A549 (cell line): ENCODE data around the gene AMIGO2.
A peak's percentile ranks its signal among the peaks of the same experiment; 100 is the strongest.

ENCODE experiments used
- CHD2 ChIP-seq: fragments of 150-350 bp; IDR thresholded peaks from 2 replicates; pipeline ENCODE4 v1.6.1; 2014; ENCODE audit warnings: low read length; ENCODE audit not compliant: partially characterized antibody
- CHD4 ChIP-seq: fragments of 200-600 bp; sonication (generic); IDR thresholded peaks from 2 replicates; pipeline ENCODE4 v1.6.1; 2016; ENCODE audit warnings: antibody characterized with exemption, mild to moderate bottlenecking, borderline replicate concordance
- CTCF ChIP-seq: fragments of >200 bp; sonication (Bioruptor Twin); formaldehyde crosslinking; IDR thresholded peaks from 3 replicates; pipeline ENCODE4 v1.5.1; 2016
- JUN ChIP-seq, 2 experiments: fragments of >200 bp; sonication (Bioruptor Twin); formaldehyde crosslinking; IDR thresholded peaks; 2 replicates in 1 of 2; 3 replicates in 1 of 2; pipeline ENCODE4 v1.6.1; 2016 to 2017
- MAZ ChIP-seq: fragments of 150-350 bp; IDR thresholded peaks from 2 replicates; pipeline ENCODE4 v1.6.1; 2014; ENCODE audit warnings: antibody characterized with exemption, low read depth, low read length, borderline replicate concordance
- NR3C1 ChIP-seq: fragments of >200 bp; sonication (Bioruptor Twin); formaldehyde crosslinking; IDR thresholded peaks from 3 replicates; pipeline ENCODE4 v1.6.1; 2017
- POLR2A ChIP-seq: IDR thresholded peaks from 2 replicates; pipeline ENCODE4 v1.6.1; 2012; ENCODE audit warnings: mild to moderate bottlenecking, low read length
- RAD21 ChIP-seq, 2 experiments: fragments of >200 bp in 1 of 2; sonication (Bioruptor Twin) in 1 of 2; formaldehyde crosslinking in 1 of 2; IDR thresholded peaks in 1 of 2; conservative IDR thresholded peaks in 1 of 2; 2 replicates in 1 of 2; 3 replicates in 1 of 2; pipeline ENCODE4 v1.6.1; 2012 to 2018; ENCODE audit warnings: inconsistent platforms in 1 of 2
- SMC3 ChIP-seq: fragments of >200 bp; sonication (Bioruptor Twin); formaldehyde crosslinking; IDR thresholded peaks from 3 replicates; pipeline ENCODE4 v1.6.1; 2018; ENCODE audit warnings: inconsistent platforms
- TF ChIP-seq, protein P1 (sequence below): fragments of >200 bp; sonication (Bioruptor Twin); formaldehyde crosslinking; IDR thresholded peaks from 3 replicates; pipeline ENCODE4 v1.6.1; 2016

DNA sequence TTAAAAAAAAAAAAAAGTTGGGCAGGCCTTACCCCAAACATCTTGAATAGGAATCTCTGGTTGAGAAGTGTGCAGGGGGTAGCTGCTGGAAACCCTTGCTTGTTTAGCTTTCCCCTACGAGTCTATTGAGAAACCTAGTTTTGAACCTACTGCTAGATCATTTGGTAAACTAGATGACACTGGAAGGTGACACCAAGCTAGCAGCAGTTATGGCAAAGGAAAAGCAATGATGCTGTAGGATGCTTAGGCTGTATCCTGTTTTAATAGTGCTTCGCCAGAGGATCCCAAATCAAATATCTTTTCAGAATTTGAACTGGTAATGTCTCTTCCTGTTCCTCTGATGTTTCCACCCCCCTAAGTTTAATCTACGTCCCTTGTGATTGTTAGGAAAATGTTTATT, 5.8 kb downstream of the AMIGO2 start:
- TF ChIP-seq CHD2 (no peak), CHD4 (no peak), CTCF (no peak), JUN (IDR thresholded peaks at IDR 0.05) (0 out of 5 replicates have a peak, but pooled peaks of 1 of the 2 experiments have one; percentile 26), SMC3 (no peak), POLR2A (no peak), NR3C1 (no peak), MAZ (no peak), RAD21 (conservative IDR thresholded peaks at IDR 0.05 in 1 of 2, IDR thresholded peaks at IDR 0.05 in 1 of 2) (no peak)
- TF ChIP-seq, protein P1, sequence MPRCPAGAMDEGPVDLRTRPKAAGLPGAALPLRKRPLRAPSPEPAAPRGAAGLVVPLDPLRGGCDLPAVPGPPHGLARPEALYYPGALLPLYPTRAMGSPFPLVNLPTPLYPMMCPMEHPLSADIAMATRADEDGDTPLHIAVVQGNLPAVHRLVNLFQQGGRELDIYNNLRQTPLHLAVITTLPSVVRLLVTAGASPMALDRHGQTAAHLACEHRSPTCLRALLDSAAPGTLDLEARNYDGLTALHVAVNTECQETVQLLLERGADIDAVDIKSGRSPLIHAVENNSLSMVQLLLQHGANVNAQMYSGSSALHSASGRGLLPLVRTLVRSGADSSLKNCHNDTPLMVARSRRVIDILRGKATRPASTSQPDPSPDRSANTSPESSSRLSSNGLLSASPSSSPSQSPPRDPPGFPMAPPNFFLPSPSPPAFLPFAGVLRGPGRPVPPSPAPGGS: no peak
